ENCODE results near the gene UNC5C. TPM values are rescaled to one million over a fixed set of nuclear protein-coding genes. Genes with fewer than 3 reads are reported as not detected.

Gene UNC5C
- total RNA-seq, 2 experiments from 2014 or later = not detected

DNA sequence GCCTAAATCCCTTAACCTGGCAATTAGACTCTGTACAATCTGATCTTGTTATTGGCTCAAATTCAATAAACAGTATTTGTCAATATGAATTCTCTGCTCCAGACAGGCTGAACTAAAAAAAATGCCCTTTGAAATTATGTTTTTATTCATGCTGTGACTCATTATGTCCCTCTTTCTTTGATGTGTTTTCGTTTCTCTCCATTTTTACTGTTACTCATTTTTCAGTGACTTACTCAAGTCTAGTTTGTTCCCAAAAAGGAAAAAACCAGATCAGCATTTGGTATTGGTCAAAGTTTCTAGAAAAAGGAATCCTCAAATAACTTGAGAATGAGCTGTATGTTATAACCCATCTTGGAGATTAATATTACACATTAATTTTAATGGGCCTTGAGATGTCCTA, 40.4 kb downstream of the UNC5C start:
- no peaks in the 10 kb centered on the region for H3K36me3 Mint-ChIP-seq (ENCODE audit: low read depth)
- CTCF ChIA-PET = no interaction called here
- H3K4me1 Mint-ChIP-seq (ENCODE audit: low read depth) = no peaks in the 10 kb centered on the region
- DNase-seq = no peak
- peaks cover 11% of the 10 kb centered on the region for H3K27me3 Mint-ChIP-seq (ENCODE audit: low read depth)
- no peak overlapping the region for H3K4me3 Mint-ChIP-seq
- H3K9me3 Mint-ChIP-seq = no peaks in the 10 kb centered on the region
- intact Hi-C loops (cut with micrococcal nuclease) = no loop called here
- no peak overlapping the region for H3K27ac Mint-ChIP-seq

- no peaks in the 10 kb centered on the region for H3K4me1 Mint-ChIP-seq (ENCODE audit: low read depth)
- no peaks in the 10 kb centered on the region for H3K9me3 Mint-ChIP-seq
- DNase-seq = no peak
- H3K27ac Mint-ChIP-seq = no peak overlapping the region
- no peaks in the 10 kb centered on the region for H3K36me3 Mint-ChIP-seq (ENCODE audit: low read depth)
- H3K27me3 Mint-ChIP-seq (ENCODE audit: low read depth) = peaks cover 8% of the 10 kb centered on the region
- intact Hi-C loops (cut with micrococcal nuclease) = no loop called here
- CTCF ChIA-PET = interaction anchor here (0.6 kb wide), 1 partner anchor 722 kb away, joined by 4 read pairs; no protein-coding TSS in a partner anchor
- no peak overlapping the region for H3K4me3 Mint-ChIP-seq
Observed at GRCh38 chr4:95507561-95507960, 41.2 kb downstream of the UNC5C start.

GRCh38 chr4:95507147-95507546, 41.6 kb downstream of the UNC5C start:
- Mint-ChIP-seq H3K36me3 (ENCODE audit: low read depth) (no peaks in the 10 kb centered on the region), H3K9me3 (no peaks in the 10 kb centered on the region), H3K4me3 (no peak overlapping the region), H3K27me3 (ENCODE audit: low read depth) (peaks cover 8% of the 10 kb centered on the region), H3K27ac (no peak overlapping the region), H3K4me1 (ENCODE audit: low read depth) (no peaks in the 10 kb centered on the region)
- DNase-seq = no peak
- intact Hi-C loops (cut with micrococcal nuclease) = no loop called here
- CTCF ChIA-PET = interaction anchor here (0.6 kb wide), 1 partner anchor 721 kb away, joined by 4 read pairs; no protein-coding TSS in a partner anchor

GRCh38 chr4:95506264-95506663, 42.5 kb downstream of the UNC5C start:
- Mint-ChIP-seq H3K27me3 (ENCODE audit: low read depth) (peaks cover 8% of the 10 kb centered on the region), H3K4me1 (ENCODE audit: low read depth) (no peaks in the 10 kb centered on the region), H3K9me3 (no peaks in the 10 kb centered on the region), H3K27ac (no peak overlapping the region), H3K4me3 (no peak overlapping the region), H3K36me3 (ENCODE audit: low read depth) (no peaks in the 10 kb centered on the region)
- CTCF ChIA-PET = no interaction called here
- DNase-seq = no peak
- intact Hi-C loops (cut with micrococcal nuclease) = no loop called here

- no peak overlapping the region for H3K4me3 Mint-ChIP-seq
- H3K27me3 Mint-ChIP-seq (ENCODE audit: low read depth) = peaks cover 8% of the 10 kb centered on the region
- intact Hi-C loops (cut with micrococcal nuclease) = no loop called here
- H3K27ac Mint-ChIP-seq = no peak overlapping the region
- H3K36me3 Mint-ChIP-seq (ENCODE audit: low read depth) = no peaks in the 10 kb centered on the region
- H3K9me3 Mint-ChIP-seq = no peaks in the 10 kb centered on the region
- no peak for DNase-seq
- no peaks in the 10 kb centered on the region for H3K4me1 Mint-ChIP-seq (ENCODE audit: low read depth)
- CTCF ChIA-PET = no interaction called here
Observed at GRCh38 chr4:95505799-95506198, 43.0 kb downstream of the UNC5C start.

DNA sequence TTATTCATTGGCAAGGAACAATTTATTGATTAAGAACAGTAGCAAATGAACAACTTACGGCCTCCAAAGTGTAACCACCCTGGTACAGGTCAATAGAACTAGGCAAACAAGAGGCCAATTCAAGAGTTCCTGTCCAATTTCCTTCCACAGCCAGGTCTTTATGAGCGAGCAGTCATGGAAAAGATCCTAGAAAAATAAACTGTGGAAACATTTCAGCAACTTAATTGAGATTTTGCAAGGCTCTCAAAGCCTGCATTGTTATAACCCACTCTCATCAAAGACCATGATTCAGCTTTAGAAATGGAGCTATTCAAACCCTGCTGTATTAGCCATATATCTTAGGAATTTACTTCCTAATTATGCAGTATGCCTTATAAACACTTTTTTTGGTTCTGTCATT, 43.6 kb downstream of the UNC5C start:
- CTCF ChIA-PET = no interaction called here
- no peak overlapping the region for H3K4me3 Mint-ChIP-seq
- H3K27ac Mint-ChIP-seq = no peak overlapping the region
- no peak for DNase-seq
- intact Hi-C loops (cut with micrococcal nuclease) = no loop called here
- H3K9me3 Mint-ChIP-seq = no peaks in the 10 kb centered on the region
- H3K4me1 Mint-ChIP-seq (ENCODE audit: low read depth) = no peaks in the 10 kb centered on the region
- no peaks in the 10 kb centered on the region for H3K36me3 Mint-ChIP-seq (ENCODE audit: low read depth)
- H3K27me3 Mint-ChIP-seq (ENCODE audit: low read depth) = peaks cover 8% of the 10 kb centered on the region

DNA sequence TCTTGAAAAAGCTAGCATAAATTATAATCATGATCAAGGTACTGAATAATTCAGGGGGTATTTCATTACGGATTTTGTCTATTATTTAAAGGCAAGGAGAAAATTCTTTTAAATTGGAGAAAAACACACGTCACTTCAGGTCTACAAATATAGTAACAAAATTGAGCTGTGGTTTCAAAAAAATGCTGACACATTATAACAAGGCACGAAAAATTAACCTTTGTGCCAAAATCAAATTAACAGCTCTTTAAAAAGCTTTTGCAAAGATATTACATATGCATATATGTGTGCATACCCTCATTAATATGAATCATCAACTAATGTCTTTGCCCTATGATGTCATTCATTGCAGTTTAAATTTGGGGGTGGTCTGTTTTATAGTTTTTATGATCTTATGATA, 44.3 kb downstream of the UNC5C start:
- intact Hi-C loops (cut with micrococcal nuclease) = no loop called here
- no peaks in the 10 kb centered on the region for H3K36me3 Mint-ChIP-seq (ENCODE audit: low read depth)
- no peak overlapping the region for H3K4me3 Mint-ChIP-seq
- H3K9me3 Mint-ChIP-seq = no peaks in the 10 kb centered on the region
- H3K27ac Mint-ChIP-seq = no peak overlapping the region
- no peak for DNase-seq
- peaks cover 8% of the 10 kb centered on the region for H3K27me3 Mint-ChIP-seq (ENCODE audit: low read depth)
- no peaks in the 10 kb centered on the region for H3K4me1 Mint-ChIP-seq (ENCODE audit: low read depth)
- CTCF ChIA-PET = interaction anchor here (0.5 to 0.6 kb wide), 2 partner anchors 64 to 1051 kb away, joined by 3 read pairs; no protein-coding TSS in a partner anchor

GRCh38 chr4:95500361-95500760, 48.4 kb downstream of the UNC5C start:
- Mint-ChIP-seq H3K4me3 (no peak overlapping the region), H3K36me3 (ENCODE audit: low read depth) (no peaks in the 10 kb centered on the region), H3K27me3 (ENCODE audit: low read depth) (peaks cover 3% of the 10 kb centered on the region), H3K27ac (no peak overlapping the region), H3K4me1 (ENCODE audit: low read depth) (no peaks in the 10 kb centered on the region), H3K9me3 (no peaks in the 10 kb centered on the region)
- CTCF ChIA-PET = no interaction called here
- intact Hi-C loops (cut with micrococcal nuclease) = no loop called here
- DNase-seq = no peak

GRCh38 chr4:95499291-95499696, 49.5 kb downstream of the UNC5C start:
- Mint-ChIP-seq H3K4me1 (ENCODE audit: low read depth) (no peaks in the 10 kb centered on the region), H3K9me3 (no peaks in the 10 kb centered on the region), H3K27ac (no peak overlapping the region), H3K27me3 (ENCODE audit: low read depth) (peaks cover 2% of the 10 kb centered on the region), H3K36me3 (ENCODE audit: low read depth) (no peaks in the 10 kb centered on the region), H3K4me3 (no peak overlapping the region)
- intact Hi-C loops (cut with micrococcal nuclease) = no loop called here
- CTCF ChIA-PET = no interaction called here
- no peak for DNase-seq

DNA sequence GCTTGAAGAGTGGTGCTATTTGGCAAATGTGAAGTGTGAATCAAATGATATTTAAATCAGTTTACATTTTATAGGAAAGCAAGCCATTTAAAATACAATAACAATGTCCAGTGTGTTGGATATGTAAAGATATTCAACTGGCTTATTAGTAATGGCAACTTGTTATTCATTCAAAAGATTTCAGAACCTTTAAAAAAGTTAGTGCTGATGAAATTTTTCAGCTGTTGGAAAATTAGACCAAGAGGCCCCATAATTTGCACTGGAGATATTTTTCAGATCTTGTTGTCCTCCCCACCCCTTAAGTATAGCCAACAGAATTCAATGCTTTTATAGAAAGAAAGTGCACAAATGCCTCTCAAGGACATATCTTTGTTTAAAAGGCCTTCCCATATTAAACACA, 54.6 kb downstream of the UNC5C start:
- Mint-ChIP-seq H3K36me3 (ENCODE audit: low read depth) (no peaks in the 10 kb centered on the region), H3K27me3 (ENCODE audit: low read depth) (no peaks in the 10 kb centered on the region), H3K4me1 (ENCODE audit: low read depth) (no peaks in the 10 kb centered on the region), H3K9me3 (no peaks in the 10 kb centered on the region), H3K27ac (no peak overlapping the region), H3K4me3 (no peak overlapping the region)
- DNase-seq = no peak
- CTCF ChIA-PET = no interaction called here
- intact Hi-C loops (cut with micrococcal nuclease) = no loop called here

- CTCF ChIA-PET = no interaction called here
- H3K9me3 Mint-ChIP-seq = no peaks in the 10 kb centered on the region
- H3K27me3 Mint-ChIP-seq (ENCODE audit: low read depth) = peaks cover 3% of the 10 kb centered on the region
Observed at GRCh38 chr4:95478679-95479078, 70.1 kb downstream of the UNC5C start.

GRCh38 chr4:95476121-95476520, 72.7 kb downstream of the UNC5C start:
- H3K27me3 Mint-ChIP-seq (ENCODE audit: low read depth) = peaks cover 7% of the 10 kb centered on the region
- intact Hi-C loops (cut with micrococcal nuclease) = no loop called here
- H3K9me3 Mint-ChIP-seq = no peaks in the 10 kb centered on the region
- no peak overlapping the region for H3K27ac Mint-ChIP-seq
- no peak overlapping the region for H3K4me3 Mint-ChIP-seq
- H3K4me1 Mint-ChIP-seq (ENCODE audit: low read depth) = no peaks in the 10 kb centered on the region
- DNase-seq = no peak
- CTCF ChIA-PET = no interaction called here
- no peaks in the 10 kb centered on the region for H3K36me3 Mint-ChIP-seq (ENCODE audit: low read depth)

More at GRCh38 chr4:95478679-95479078, 70.1 kb downstream of the UNC5C start:
- no peak overlapping the region for H3K4me3 Mint-ChIP-seq
- DNase-seq = no peak
- H3K36me3 Mint-ChIP-seq (ENCODE audit: low read depth) = no peaks in the 10 kb centered on the region
- intact Hi-C loops (cut with micrococcal nuclease) = no loop called here
- H3K4me1 Mint-ChIP-seq (ENCODE audit: low read depth) = no peaks in the 10 kb centered on the region
- no peak overlapping the region for H3K27ac Mint-ChIP-seq

DNA sequence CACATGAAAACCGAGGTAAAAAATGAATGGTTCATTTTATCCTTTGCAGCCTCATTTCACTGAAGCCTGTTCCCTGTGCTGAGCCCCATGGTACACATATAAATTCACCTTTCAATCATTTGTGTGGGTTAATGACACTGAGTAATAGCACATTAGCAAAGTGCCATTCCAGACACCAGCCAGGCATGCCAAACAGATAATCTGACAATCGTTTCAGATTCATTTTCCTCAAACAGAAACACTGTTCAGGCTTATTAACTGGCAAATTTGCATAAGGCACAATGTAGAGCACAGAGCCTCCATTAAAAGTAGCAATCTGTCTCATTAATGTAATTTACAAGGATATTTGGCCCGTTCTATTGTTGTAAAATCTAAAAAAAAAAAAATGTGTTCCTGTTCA, 76.2 kb downstream of the UNC5C start:
- Mint-ChIP-seq H3K9me3 (no peaks in the 10 kb centered on the region), H3K4me1 (ENCODE audit: low read depth) (no peaks in the 10 kb centered on the region), H3K27ac (no peak overlapping the region), H3K4me3 (no peak overlapping the region), H3K27me3 (ENCODE audit: low read depth) (peaks cover 7% of the 10 kb centered on the region), H3K36me3 (ENCODE audit: low read depth) (no peaks in the 10 kb centered on the region)
- CTCF ChIA-PET = no interaction called here
- intact Hi-C loops (cut with micrococcal nuclease) = no loop called here
- DNase-seq = no peak

- no peaks in the 10 kb centered on the region for H3K4me1 Mint-ChIP-seq (ENCODE audit: low read depth)
- H3K27ac Mint-ChIP-seq = no peak overlapping the region
- DNase-seq = no peak
- CTCF ChIA-PET = no interaction called here
- H3K4me3 Mint-ChIP-seq = no peak overlapping the region
- no peaks in the 10 kb centered on the region for H3K36me3 Mint-ChIP-seq (ENCODE audit: low read depth)
- no peaks in the 10 kb centered on the region for H3K9me3 Mint-ChIP-seq
- intact Hi-C loops (cut with micrococcal nuclease) = no loop called here
- peaks cover 7% of the 10 kb centered on the region for H3K27me3 Mint-ChIP-seq (ENCODE audit: low read depth)
Observed at GRCh38 chr4:95470622-95471021, 78.2 kb downstream of the UNC5C start.

All from activated naive CD4-positive, alpha-beta T cell treated with anti-CD3 and anti-CD28 coated beads for 36 hours (primary cell).